ENCODE results near the gene WDR89. TPM values are rescaled to one million over a fixed set of nuclear protein-coding genes. Genes with fewer than 3 reads are reported as not detected.
"Not testable (repeated sequence)": the region's sequence is repeated elsewhere in the genome, so short reads cannot be mapped to it uniquely, and the experiment has no call there.

Gene WDR89
- total RNA-seq, 1 experiment from 2014 or later = 4.3 TPM

GRCh38 chr14:63614679-63615363, 26.9 kb downstream of the WDR89 start:
- in situ Hi-C loops (cut with HindIII; ENCODE audit: low pct_unique_long_range_greater_than_20kb, low sequenced_read_pairs) = no loop called here
- no peak for DNase-seq (ENCODE audit: low read depth)

- in situ Hi-C loops (cut with HindIII; ENCODE audit: low pct_unique_long_range_greater_than_20kb, low sequenced_read_pairs) = no loop called here
Measured at GRCh38 chr14:63611078-63611477, 30.6 kb downstream of the WDR89 start.

GRCh38 chr14:63605041-63605532, 36.6 kb downstream of the WDR89 start:
- DNase-seq (ENCODE audit: low read depth) = no peak
- in situ Hi-C loops (cut with HindIII; ENCODE audit: low pct_unique_long_range_greater_than_20kb, low sequenced_read_pairs) = no loop called here

More at GRCh38 chr14:63611078-63611477, 30.6 kb downstream of the WDR89 start:
- DNase-seq (ENCODE audit: low read depth) = no peak

GRCh38 chr14:63604626-63605025, 37.0 kb downstream of the WDR89 start:
- DNase-seq (ENCODE audit: low read depth) = no peak
- in situ Hi-C loops (cut with HindIII; ENCODE audit: low pct_unique_long_range_greater_than_20kb, low sequenced_read_pairs) = no loop called here

- DNase-seq (ENCODE audit: low read depth) = no peak
- in situ Hi-C loops (cut with HindIII; ENCODE audit: low pct_unique_long_range_greater_than_20kb, low sequenced_read_pairs) = no loop called here
Measured at GRCh38 chr14:63603749-63604277, 37.9 kb downstream of the WDR89 start.

- no peak for DNase-seq (ENCODE audit: low read depth)
- in situ Hi-C loops (cut with HindIII; ENCODE audit: low pct_unique_long_range_greater_than_20kb, low sequenced_read_pairs) = no loop called here
Measured at GRCh38 chr14:63598807-63599206, 42.9 kb downstream of the WDR89 start.

GRCh38 chr14:63596998-63597658, 44.5 kb downstream of the WDR89 start:
- in situ Hi-C loops (cut with HindIII; ENCODE audit: low pct_unique_long_range_greater_than_20kb, low sequenced_read_pairs) = no loop called here
- no peak for DNase-seq (ENCODE audit: low read depth)

- in situ Hi-C loops (cut with HindIII; ENCODE audit: low pct_unique_long_range_greater_than_20kb, low sequenced_read_pairs) = no loop called here
- no peak for DNase-seq (ENCODE audit: low read depth)
Measured at GRCh38 chr14:63594455-63595372, 47.0 kb downstream of the WDR89 start.

GRCh38 chr14:63583046-63583445, 58.6 kb downstream of the WDR89 start:
- in situ Hi-C loops (cut with HindIII; ENCODE audit: low pct_unique_long_range_greater_than_20kb, low sequenced_read_pairs); DNase-seq (ENCODE audit: low read depth): not testable (repeated sequence)

GRCh38 chr14:63581491-63581890, 60.2 kb downstream of the WDR89 start:
- no peak for DNase-seq (ENCODE audit: low read depth)
- in situ Hi-C loops (cut with HindIII; ENCODE audit: low pct_unique_long_range_greater_than_20kb, low sequenced_read_pairs) = no loop called here

- no peak for DNase-seq (ENCODE audit: low read depth)
- in situ Hi-C loops (cut with HindIII; ENCODE audit: low pct_unique_long_range_greater_than_20kb, low sequenced_read_pairs) = no loop called here
Measured at GRCh38 chr14:63578300-63578699, 63.4 kb downstream of the WDR89 start.

GRCh38 chr14:63573581-63573980, 68.1 kb downstream of the WDR89 start:
- DNase-seq (ENCODE audit: low read depth) = no peak
- in situ Hi-C loops (cut with HindIII; ENCODE audit: low pct_unique_long_range_greater_than_20kb, low sequenced_read_pairs) = no loop called here

- in situ Hi-C loops (cut with HindIII; ENCODE audit: low pct_unique_long_range_greater_than_20kb, low sequenced_read_pairs) = no loop called here
- no peak for DNase-seq (ENCODE audit: low read depth)
Measured at GRCh38 chr14:63565448-63565847, 76.2 kb downstream of the WDR89 start.

GRCh38 chr14:63564318-63564717, 77.4 kb downstream of the WDR89 start:
- in situ Hi-C loops (cut with HindIII; ENCODE audit: low pct_unique_long_range_greater_than_20kb, low sequenced_read_pairs) = no loop called here
- no peak for DNase-seq (ENCODE audit: low read depth)

- in situ Hi-C loops (cut with HindIII; ENCODE audit: low pct_unique_long_range_greater_than_20kb, low sequenced_read_pairs) = no loop called here
- no peak for DNase-seq (ENCODE audit: low read depth)
Measured at GRCh38 chr14:63563370-63564026, 78.2 kb downstream of the WDR89 start.

- in situ Hi-C loops (cut with HindIII; ENCODE audit: low pct_unique_long_range_greater_than_20kb, low sequenced_read_pairs) = no loop called here
- DNase-seq (ENCODE audit: low read depth) = no peak
Measured at GRCh38 chr14:63562405-63562804, 79.3 kb downstream of the WDR89 start.

- DNase-seq (ENCODE audit: low read depth) = no peak
- in situ Hi-C loops (cut with HindIII; ENCODE audit: low pct_unique_long_range_greater_than_20kb, low sequenced_read_pairs) = no loop called here
Measured at GRCh38 chr14:63555572-63555971, 86.1 kb downstream of the WDR89 start.

- in situ Hi-C loops (cut with HindIII; ENCODE audit: low pct_unique_long_range_greater_than_20kb, low sequenced_read_pairs) = no loop called here
- no peak for DNase-seq (ENCODE audit: low read depth)
Measured at GRCh38 chr14:63551332-63551731, 90.3 kb downstream of the WDR89 start.

All from Caki2 (cell line).